Neutrophil (primary cell): ENCODE measurements around the gene IRGQ.

Source experiments
- H3K27ac ChIP-seq: fragments of 200-600 bp; sonication (generic); 2 replicates; pipeline ENCODE4 v1.5.1; 2016; ENCODE audit warnings: mild to moderate bottlenecking, moderate library complexity
- H3K27me3 ChIP-seq: fragments of 200-600 bp; sonication (generic); 2 replicates; pipeline ENCODE4 v1.6.0; 2016; ENCODE audit warnings: mild to moderate bottlenecking
- H3K36me3 ChIP-seq: fragments of 200-600 bp; sonication (generic); 2 replicates; pipeline ENCODE4 v1.5.1; 2017
- H3K4me1 ChIP-seq, 2 experiments: fragments of 200-600 bp in 1 of 2; sonication (generic) in 1 of 2; 1 replicate in 1 of 2; 2 replicates in 1 of 2; pipeline versions ENCODE4 v1.5.1 to v1.6.1; 2013 to 2016; ENCODE audit warnings: low read depth in 1 of 2, low read length in 1 of 2, mild to moderate bottlenecking in 1 of 2, moderate library complexity in 1 of 2; ENCODE audit not compliant: control insufficient read depth in 1 of 2, insufficient read depth in 1 of 2
- H3K4me3 ChIP-seq, 2 experiments: fragments of 200-600 bp in 1 of 2; sonication (generic) in 1 of 2; 1 replicate in 1 of 2; 2 replicates in 1 of 2; pipeline ENCODE4 v1.5.1; 2013 to 2016; ENCODE audit warnings: low read depth in 1 of 2, low read length in 1 of 2, mild to moderate bottlenecking in 1 of 2, moderate library complexity in 1 of 2
- H3K9me3 ChIP-seq: fragments of 200-600 bp; sonication (generic); 2 replicates; pipeline ENCODE4 v1.5.1; 2016
- TF ChIP-seq, protein P1 (sequence below): fragments of 200-600 bp; sonication (generic); IDR thresholded peaks from 2 replicates; pipeline ENCODE4 v1.5.1; 2016; ENCODE audit warnings: antibody characterized with exemption

The IRGQ gene

DNA sequence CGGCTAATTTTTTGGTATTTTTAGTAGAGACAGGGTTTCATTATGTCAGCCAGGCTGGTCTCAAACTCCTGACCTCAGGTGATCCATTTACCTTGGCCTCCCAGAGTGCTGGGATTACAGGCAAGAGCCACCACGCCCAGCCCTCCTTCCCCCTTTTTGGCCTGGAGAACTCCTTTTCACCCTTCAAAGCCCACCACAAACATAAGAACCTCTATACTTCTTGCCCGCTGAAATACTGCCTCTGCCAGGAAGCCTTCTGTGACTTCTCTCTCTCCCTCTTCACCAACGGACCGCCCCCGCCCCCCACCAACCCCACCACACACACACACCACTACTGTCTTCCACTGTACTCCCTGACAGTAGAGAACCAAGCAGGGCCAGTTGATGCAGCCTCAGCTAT, 21.0 kb upstream of the IRGQ start:
- H3K36me3 ChIP-seq: no peaks in the 10 kb centered on the region
- no peak overlapping the region for H3K4me3 ChIP-seq
- H3K4me1 ChIP-seq: peaks cover 10 to 14% of the 10 kb centered on the region in 2 experiments
- TF ChIP-seq, protein P1, sequence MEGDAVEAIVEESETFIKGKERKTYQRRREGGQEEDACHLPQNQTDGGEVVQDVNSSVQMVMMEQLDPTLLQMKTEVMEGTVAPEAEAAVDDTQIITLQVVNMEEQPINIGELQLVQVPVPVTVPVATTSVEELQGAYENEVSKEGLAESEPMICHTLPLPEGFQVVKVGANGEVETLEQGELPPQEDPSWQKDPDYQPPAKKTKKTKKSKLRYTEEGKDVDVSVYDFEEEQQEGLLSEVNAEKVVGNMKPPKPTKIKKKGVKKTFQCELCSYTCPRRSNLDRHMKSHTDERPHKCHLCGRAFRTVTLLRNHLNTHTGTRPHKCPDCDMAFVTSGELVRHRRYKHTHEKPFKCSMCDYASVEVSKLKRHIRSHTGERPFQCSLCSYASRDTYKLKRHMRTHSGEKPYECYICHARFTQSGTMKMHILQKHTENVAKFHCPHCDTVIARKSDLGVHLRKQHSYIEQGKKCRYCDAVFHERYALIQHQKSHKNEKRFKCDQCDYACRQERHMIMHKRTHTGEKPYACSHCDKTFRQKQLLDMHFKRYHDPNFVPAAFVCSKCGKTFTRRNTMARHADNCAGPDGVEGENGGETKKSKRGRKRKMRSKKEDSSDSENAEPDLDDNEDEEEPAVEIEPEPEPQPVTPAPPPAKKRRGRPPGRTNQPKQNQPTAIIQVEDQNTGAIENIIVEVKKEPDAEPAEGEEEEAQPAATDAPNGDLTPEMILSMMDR: no peak
- no peaks in the 10 kb centered on the region for H3K9me3 ChIP-seq
- no peaks in the 10 kb centered on the region for H3K27me3 ChIP-seq
- H3K27ac ChIP-seq: no peak overlapping the region

DNA sequence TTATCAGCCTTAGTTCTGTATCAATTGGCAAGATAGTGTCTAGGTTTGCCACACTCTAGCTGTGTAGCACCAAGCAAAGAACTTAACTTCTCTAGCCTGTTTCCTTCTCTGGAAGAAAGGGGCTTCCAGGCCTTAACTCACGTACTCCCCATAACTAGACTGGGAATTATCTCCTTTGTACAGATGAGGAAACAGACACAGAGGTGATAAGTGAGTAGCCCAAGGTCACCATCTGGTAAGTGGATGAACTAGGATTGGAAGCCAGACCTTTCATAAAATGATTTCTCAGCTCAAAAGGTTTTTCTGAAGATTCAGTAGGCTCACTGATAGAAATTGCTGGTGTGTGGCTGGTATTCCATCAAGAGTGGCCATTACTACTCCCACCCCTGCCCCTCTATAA, 20.4 kb upstream of the IRGQ start:
- TF ChIP-seq, protein P1: no peak
- H3K4me3 ChIP-seq: no peak overlapping the region
- no peaks in the 10 kb centered on the region for H3K36me3 ChIP-seq
- no peak overlapping the region for H3K27ac ChIP-seq
- H3K27me3 ChIP-seq: no peaks in the 10 kb centered on the region
- no peaks in the 10 kb centered on the region for H3K9me3 ChIP-seq
- H3K4me1 ChIP-seq: peaks cover 10 to 14% of the 10 kb centered on the region in 2 experiments

DNA sequence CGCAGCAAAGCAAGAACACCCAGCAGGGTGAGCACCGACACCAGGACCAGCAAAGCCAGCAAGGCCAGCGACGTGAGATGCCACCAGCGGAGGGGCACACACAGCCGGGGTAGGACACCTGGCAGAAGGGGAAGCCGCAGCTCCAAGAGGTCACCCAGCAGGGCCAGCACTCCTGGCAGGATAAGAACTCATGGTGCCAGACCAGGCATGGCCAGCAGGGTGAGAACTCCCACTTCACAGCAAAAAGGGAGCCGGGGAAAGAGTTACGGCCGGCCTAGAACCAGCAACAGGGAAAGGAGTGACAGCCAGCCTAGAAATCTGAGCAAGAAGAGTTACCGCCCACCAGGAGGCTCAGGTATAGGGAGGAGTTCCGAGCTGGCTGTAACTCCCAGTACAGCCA, 16.4 kb upstream of the IRGQ start:
- TF ChIP-seq, protein P1: no peak
- Histone ChIP-seq H3K27ac (no peak overlapping the region), H3K4me3 (no peak overlapping the region), H3K9me3 (no peaks in the 10 kb centered on the region), H3K27me3 (no peaks in the 10 kb centered on the region), H3K4me1 (peaks cover 0 to 4% of the 10 kb centered on the region in 2 experiments), H3K36me3 (no peaks in the 10 kb centered on the region)

DNA sequence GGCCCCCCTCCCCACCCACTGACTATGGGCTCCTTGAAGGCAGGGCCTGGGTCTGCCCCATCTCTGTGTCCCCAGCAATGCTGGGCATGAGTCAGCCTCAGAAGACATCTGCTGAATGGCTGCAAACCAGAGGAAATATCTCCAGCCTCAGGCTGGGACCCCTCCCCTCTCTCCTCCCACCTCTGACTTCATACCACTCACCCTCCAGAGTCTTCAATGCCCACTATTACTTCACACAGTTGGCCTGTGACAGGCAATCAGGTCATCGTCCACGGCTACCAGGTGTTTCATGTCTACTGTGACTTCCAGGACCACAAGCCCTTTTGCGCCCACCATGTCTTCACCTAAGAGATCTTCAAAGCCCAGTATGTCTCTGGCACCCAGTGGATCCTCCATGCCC, 15.9 kb upstream of the IRGQ start, which contains the start of gene SRRM5:
Gene SRRM5, plus strand, starts transcription at position 301 of the 400 bp plus-strand sequence. Its CDS starts 34 bp downstream, at position 335.
- H3K27me3 ChIP-seq: no peaks in the 10 kb centered on the region
- no peak within 1 kb of the TSS for H3K27ac ChIP-seq
- H3K4me3 ChIP-seq: no peak within 1 kb of the TSS
- H3K4me1 ChIP-seq: peaks cover 0 to 4% of the 10 kb centered on the region in 2 experiments
- TF ChIP-seq, protein P1: no peak
- H3K36me3 ChIP-seq: no peaks in the 10 kb centered on the region
- H3K9me3 ChIP-seq: no peaks in the 10 kb centered on the region

DNA sequence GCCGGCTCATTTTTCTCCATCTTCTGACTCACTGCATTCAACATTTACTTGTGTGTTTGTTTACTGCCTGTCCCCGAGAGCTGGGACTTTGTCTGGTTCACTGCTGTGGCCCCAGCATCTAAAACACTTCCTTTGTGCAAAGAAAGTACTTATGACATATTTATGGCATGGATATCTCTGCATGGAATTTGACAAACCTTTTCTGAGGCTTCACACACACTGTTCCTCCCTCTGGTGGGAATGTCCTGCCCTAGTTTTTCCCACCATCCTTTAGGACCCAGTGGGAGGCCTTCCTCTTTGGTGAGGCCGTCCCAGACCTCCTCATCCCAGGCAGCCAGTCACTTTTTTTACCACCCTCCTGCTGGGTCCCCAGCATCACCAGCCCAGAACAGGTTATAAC, 14.6 kb upstream of the IRGQ start:
- no peaks in the 10 kb centered on the region for H3K36me3 ChIP-seq
- H3K4me3 ChIP-seq: no peak overlapping the region
- peaks cover 0 to 4% of the 10 kb centered on the region in 2 experiments for H3K4me1 ChIP-seq
- H3K27ac ChIP-seq: no peak overlapping the region
- no peaks in the 10 kb centered on the region for H3K9me3 ChIP-seq
- TF ChIP-seq, protein P1: no peak
- H3K27me3 ChIP-seq: no peaks in the 10 kb centered on the region

DNA sequence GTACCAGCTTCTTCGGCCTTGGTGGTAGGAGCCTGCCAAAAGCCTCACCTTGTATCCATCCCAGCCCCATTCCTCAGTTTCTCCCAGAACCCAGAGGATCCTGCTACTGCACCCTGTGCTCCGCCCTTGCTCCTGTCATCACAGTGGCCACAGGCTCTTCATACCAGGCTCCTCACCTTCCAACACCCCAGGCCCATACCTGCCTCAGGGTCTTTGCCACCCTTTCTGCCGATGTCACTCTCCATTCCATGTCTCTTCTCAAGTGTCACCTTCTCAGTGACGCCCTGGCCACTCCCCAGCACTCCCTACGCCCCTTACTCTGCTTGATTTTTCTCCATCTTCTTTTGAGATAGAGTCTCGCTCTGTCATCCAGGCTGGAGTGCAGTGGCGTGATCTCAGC, 13.9 kb upstream of the IRGQ start:
- H3K27me3 ChIP-seq: no peaks in the 10 kb centered on the region
- no peaks in the 10 kb centered on the region for H3K9me3 ChIP-seq
- TF ChIP-seq, protein P1: no peak
- H3K36me3 ChIP-seq: no peaks in the 10 kb centered on the region
- H3K4me1 ChIP-seq: peaks cover 0 to 4% of the 10 kb centered on the region in 2 experiments
- H3K27ac ChIP-seq: no peak overlapping the region
- H3K4me3 ChIP-seq: no peak overlapping the region
